ENCODE measurements around the gene UGT1A9.
"Not testable (repeated sequence)": the region's sequence is repeated elsewhere in the genome, so short reads cannot be mapped to it uniquely, and the experiment has no call there.

Gene UGT1A9

GRCh38 chr2:233713262-233713615 lies 41.5 kb downstream of the UGT1A9 start:
- no peak for DNase-seq

GRCh38 chr2:233714121-233714520 lies 42.4 kb downstream of the UGT1A9 start:
- no peak for DNase-seq

- DNase-seq, result no peak
These were observed 46.9 kb downstream of the UGT1A9 start, which contains the start of gene UGT1A4 for GRCh38 chr2:233718552-233718951. Gene UGT1A4 (plus strand): TSS chr2:233718736. CDS start chr2:233718821, 85 bp downstream.

GRCh38 chr2:233728723-233729301 lies 57.1 kb downstream of the UGT1A9 start, which contains the start of gene UGT1A3:
Gene UGT1A3 (plus strand): TSS chr2:233729042. CDS start chr2:233729127, 85 bp downstream.
- no peak for DNase-seq

- not testable (repeated sequence) for DNase-seq
These were observed 65.4 kb downstream of the UGT1A9 start for GRCh38 chr2:233736868-233737653.

- DNase-seq, result no peak
These were observed 69.2 kb downstream of the UGT1A9 start for GRCh38 chr2:233740870-233741269.

GRCh38 chr2:233743464-233744259 lies 72.0 kb downstream of the UGT1A9 start:
- DNase-seq, result no peak

- DNase-seq, result no peak
These were observed 73.5 kb downstream of the UGT1A9 start for GRCh38 chr2:233745073-233745755.

GRCh38 chr2:233745838-233746237 lies 74.1 kb downstream of the UGT1A9 start:
- not testable (repeated sequence) for DNase-seq

GRCh38 chr2:233746475-233747282 lies 75.0 kb downstream of the UGT1A9 start:
- no peak for DNase-seq

- no peak for DNase-seq
These were observed 75.5 kb downstream of the UGT1A9 start for GRCh38 chr2:233747283-233747544.

- not testable (repeated sequence) for DNase-seq
These were observed 79.0 kb downstream of the UGT1A9 start for GRCh38 chr2:233750689-233751088.

GRCh38 chr2:233751212-233752009 lies 79.7 kb downstream of the UGT1A9 start:
- DNase-seq, result not testable (repeated sequence)

GRCh38 chr2:233754872-233755611 lies 83.3 kb downstream of the UGT1A9 start:
- no peak for DNase-seq

GRCh38 chr2:233756429-233757081 lies 84.9 kb downstream of the UGT1A9 start:
- no peak for DNase-seq

- DNase-seq, result no peak
These were observed 86.4 kb downstream of the UGT1A9 start for GRCh38 chr2:233758141-233758540.

GRCh38 chr2:233758849-233759248 lies 87.2 kb downstream of the UGT1A9 start:
- DNase-seq, result no peak

GRCh38 chr2:233760043-233760442 lies 88.3 kb downstream of the UGT1A9 start, which contains the start of gene UGT1A1:
Gene UGT1A1 (plus strand): TSS chr2:233760270. CDS start chr2:233760288, 18 bp downstream.
- DNase-seq, result no peak

- no peak for DNase-seq
These were observed 89.5 kb downstream of the UGT1A9 start for GRCh38 chr2:233761040-233761769.

All from HCEC 1CT (cell line).